ENCODE results near the gene CHST8.

GRCh38 chr19:33667141-33667650 is 45.4 kb downstream of the CHST8 start:
- TF ChIP-seq CTCF (IDR thresholded peaks at IDR 0.05; ENCODE audit: low read length) (no peak), EZH2 (optimal IDR thresholded peaks at IDR 0.05; ENCODE audit: low read depth, low read length) (no peak)
